Activated gamma-delta T cell (primary cell): ENCODE results near the gene MEGF8.
"Not testable (repeated sequence)": the region's sequence is repeated elsewhere in the genome, so short reads cannot be mapped to it uniquely, and the experiment has no call there.

Experiments used
- DNase-seq: peaks from one replicate; lab custom pipeline; 2025; lab: John Stamatoyannopoulos, UW

Gene MEGF8

DNA sequence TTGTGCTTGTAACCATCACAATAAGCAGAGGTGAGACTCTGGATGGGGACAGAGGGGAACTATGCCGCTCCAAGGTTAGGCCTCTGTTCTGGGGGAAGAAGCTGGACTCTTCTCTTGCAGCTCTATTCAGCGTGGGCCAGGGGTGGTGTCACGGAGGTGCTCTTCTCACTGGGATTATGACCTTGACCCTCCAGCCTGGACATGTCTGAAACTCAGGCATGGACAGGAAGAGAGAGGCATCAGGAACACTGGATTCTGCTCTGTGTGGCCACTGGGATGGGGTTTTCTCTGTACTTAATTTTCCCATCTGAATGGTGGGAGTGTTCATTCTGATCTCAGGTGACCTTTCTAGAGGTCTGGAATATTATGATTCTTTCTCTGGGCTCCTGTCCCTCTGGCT, 7.6 kb downstream of the MEGF8 start:
- DNase-seq: no peak

DNA sequence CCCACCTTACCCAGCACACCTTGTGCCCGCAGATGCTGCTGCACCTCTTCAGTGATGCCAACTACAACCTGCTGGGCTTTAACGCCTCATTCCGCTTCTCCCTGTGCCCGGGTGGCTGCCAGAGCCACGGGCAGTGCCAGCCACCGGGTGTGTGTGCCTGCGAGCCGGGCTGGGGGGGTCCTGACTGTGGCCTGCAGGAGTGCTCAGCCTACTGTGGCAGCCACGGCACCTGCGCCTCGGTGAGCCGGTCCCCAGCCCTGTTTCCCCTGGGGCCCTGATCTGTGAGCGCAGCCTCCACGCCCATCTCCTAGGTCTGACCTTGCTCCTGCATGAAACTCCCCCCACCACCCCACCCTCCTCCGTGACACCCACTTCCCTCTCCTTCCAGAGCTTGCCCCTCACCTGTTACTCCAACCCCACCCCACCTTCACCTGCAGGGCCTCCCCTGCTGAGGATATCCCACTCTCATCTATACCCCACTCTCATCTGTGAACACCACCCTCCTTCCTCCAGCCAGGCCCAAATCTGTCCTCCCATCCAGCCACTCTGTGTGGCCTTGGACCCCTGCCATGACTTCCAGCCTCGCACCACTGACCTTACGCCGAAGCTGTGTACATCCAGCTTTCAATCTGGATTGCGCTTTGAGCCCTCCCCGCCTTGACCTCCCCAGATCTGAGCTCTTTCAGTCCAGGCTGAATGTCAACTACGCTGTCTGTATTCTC, 8.7 kb downstream of the MEGF8 start:
- DNase-seq: no peak

DNA sequence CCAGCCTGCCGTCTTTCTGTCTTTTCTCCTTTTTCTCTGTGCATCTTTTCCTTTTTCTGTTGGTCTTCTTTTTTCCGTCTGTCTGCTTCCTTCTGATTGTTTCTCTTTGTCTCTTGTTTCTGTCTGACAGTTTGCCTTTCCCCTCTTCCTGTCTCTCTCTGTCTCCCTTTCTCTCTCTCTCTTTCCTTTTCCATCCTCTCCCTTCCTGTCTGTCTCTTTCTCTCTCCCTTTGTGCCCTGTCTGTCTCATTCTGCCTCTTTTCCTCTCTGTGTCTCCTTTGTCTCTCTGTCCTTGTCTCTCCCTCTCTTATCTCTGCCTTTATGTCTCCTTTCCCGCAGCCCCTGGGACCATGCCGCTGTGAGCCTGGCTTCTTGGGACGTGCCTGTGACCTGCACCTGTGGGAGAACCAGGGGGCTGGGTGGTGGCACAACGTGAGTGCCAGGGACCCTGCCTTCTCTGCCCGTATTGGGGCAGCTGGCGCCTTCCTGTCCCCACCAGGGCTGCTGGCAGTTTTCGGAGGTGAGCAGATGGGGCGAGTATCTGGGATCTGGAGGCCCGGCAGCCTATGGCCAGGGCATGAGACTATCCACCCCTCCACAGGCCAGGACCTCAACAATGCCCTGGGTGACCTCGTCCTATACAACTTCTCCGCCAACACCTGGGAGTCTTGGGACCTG, 9.4 kb downstream of the MEGF8 start:
- DNase-seq: no peak

DNA sequence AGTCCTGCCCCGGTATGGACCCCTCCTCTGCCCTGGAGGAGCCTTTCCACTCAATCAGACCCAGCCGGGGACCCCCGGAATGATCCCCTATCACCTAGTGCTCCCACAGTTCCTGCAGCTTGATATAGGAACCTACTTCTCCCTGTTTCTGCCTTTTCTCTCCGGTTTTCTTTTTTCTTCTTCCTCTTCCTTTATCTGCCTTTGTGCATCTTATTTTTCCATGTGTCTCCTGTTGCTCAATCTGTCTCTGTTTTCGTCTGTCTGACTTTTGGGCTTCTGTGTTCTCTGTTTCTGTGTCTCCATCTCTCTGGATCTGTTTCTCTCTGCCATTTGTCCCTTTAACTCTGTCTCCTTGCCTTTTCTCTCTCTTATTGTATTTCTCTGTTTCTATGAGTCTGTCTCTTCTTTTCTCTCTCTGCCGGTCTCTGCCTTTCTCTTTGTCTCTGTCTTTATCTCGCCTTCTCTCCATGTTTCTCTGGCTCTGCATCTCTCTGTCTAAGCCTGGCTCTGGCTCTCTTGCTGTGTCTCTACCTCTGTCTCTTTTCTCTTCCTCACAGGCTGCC, 10.0 kb downstream of the MEGF8 start:
- DNase-seq: no peak

DNA sequence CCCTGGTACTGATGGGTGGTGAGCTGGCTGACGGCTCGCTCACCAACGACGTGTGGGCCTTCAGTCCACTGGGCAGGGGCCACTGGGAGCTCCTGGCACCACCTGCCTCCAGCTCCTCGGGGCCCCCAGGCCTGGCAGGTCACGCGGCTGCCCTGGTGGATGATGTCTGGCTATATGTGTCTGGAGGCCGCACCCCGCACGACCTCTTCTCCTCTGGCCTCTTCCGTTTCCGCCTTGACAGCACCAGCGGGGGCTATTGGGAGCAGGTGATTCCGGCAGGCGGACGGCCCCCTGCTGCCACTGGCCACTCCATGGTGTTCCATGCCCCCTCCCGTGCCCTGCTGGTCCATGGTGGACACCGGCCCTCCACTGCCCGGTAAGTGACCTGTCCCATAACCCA, 10.5 kb downstream of the MEGF8 start:
- DNase-seq: no peak

DNA sequence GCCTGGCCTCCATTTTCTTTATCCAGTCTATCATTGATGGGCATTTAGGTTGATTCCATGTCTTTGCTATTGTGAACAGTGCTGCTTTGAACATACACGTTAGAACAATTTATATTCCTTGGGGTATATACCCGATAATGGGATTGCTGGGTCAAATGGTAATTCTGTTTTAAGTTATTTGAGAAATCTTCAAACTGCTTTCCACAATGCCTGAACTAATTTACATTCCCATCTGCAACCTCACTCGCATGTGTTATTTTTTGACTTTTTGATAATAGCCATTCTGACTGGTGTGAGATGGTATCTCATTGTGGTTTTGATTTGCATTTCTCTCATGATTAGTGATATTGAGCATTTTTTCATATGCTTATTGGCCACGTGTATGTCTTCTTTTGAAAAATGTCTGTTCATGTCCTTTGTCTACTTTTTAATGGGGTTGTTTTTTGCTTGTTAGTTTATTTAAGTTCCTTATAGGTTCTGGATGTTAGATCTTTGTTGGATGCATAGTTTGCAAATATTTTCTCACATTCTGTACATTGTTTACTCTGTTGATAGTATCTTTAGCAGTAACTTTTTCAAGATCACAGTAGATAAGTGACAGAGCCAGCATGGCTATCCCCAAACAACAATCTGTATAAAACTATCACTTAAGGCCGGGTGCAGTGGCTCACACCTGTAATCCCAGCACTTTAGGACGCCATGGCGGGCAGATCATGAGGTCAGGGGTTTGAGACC, 13.9 kb downstream of the MEGF8 start:
- DNase-seq: not testable (repeated sequence)

DNA sequence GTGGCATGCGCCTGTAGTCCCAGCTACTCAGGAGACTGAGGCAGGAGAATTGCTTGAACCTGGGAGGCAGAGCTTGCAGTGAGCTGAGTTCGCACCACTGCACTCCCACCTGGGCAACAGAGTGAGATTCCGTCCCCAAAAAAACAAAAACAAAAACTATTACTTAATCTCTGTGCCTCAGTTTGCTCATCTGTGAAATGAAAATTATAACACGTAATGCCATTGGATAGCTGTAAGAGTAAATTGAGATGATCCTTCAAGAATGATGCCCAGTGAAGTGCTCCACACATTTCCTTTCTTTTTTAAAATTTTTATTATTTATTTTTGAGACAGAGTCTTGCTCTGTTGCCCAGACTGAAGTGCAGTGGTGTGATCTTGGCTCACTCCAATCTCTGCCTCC, 14.5 kb downstream of the MEGF8 start:
- DNase-seq: not testable (repeated sequence)

DNA sequence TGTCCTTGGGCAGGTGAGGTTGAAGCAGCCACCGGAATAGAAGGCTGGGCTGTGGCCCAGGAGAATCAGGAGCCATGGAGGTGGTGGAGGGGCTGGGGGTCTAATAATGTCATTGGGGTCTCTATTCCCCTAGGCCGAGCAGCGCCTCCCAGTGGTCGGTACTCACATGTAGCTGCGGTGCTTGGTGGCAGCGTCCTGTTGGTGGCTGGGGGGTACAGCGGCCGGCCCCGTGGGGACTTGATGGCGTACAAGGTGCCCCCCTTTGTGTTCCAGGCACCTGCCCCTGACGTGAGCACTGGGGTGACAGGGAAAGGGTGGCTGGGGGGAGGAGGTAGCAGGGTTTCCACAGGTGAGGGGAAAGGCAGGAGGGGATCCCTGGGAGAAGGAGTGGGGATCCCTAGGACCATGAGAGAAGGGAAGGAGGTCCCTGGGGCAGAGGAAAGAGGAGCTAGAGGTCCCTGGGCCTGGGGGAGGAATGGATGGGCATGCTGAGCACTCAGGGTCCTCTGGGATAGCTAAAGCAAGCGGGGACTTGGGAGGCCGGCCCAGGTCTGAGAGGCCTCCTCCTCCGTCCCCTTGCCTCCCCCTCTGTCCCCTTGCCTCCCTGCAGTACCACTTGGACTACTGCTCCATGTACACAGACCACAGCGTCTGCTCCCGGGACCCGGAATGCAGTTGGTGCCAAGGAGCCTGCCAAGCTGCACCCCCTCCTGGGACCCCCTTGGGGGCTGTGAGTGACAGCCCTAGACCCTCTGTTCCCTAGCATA, 18.1 kb downstream of the MEGF8 start:
- no peak for DNase-seq

DNA sequence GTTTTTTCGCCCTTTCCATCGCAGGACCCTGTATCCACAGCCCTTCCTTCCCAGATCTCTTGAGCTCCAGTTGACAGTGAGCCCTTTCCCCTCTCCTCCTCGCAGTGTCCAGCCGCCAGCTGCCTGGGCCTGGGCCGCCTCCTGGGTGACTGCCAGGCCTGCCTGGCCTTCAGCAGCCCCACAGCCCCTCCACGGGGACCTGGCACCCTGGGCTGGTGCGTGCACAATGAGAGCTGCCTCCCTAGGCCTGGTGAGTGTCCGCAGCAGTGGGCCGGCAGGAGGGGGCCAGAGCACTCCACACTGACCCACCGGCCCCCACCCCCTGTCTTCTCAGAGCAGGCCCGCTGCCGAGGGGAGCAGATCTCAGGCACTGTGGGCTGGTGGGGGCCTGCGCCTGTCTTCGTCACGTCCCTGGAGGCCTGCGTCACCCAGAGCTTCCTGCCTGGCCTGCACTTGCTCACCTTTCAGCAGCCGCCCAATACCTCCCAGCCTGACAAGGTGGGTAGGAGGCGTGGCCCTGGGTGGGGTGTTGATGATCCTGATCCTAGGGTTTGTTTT, 19.0 kb downstream of the MEGF8 start:
- DNase-seq: no peak

DNA sequence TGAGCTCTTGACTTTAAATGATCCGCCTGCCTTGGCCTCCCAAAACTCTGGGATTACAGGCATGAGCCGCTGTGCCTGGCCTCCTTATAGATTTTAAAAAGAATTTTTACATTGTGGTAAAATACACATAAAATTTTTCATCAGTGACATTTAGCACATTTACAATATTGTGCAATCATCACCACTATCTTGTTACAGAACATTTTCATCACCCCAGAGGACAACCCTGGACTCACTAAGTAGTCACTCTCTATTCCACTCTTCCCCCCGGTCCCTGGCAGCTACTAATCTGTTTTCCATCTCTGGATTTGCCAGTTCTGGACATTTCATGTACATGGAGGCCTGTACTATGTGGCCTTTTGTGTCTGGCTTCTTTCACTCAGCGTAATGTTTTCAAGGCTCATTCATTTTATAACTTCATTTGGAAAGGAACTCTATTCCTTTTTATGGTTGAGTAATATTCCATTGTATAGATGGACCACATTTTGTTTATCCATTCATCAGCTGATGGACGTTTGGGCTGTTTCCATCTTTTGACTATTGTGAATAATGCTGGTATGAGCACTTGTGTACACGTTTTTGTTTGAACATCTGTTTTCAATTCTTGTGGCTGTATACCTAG, 19.9 kb downstream of the MEGF8 start:
- no peak for DNase-seq

DNA sequence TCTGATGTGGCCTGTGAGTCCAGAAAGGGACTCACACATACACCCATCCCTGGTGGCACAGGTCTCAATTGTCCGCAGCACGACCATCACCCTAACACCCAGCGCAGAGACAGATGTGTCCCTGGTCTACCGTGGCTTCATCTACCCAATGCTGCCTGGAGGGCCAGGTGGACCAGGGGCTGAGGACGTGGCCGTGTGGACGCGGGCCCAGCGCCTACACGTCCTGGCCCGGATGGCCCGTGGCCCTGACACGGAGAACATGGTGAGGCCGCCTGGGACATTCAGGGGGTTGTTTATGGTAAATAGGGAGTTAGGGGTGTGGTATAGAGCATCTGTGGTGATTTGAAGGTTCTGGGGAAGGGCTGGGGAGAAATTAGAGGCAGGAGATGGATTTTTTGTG, 22.8 kb downstream of the MEGF8 start:
- no peak for DNase-seq

DNA sequence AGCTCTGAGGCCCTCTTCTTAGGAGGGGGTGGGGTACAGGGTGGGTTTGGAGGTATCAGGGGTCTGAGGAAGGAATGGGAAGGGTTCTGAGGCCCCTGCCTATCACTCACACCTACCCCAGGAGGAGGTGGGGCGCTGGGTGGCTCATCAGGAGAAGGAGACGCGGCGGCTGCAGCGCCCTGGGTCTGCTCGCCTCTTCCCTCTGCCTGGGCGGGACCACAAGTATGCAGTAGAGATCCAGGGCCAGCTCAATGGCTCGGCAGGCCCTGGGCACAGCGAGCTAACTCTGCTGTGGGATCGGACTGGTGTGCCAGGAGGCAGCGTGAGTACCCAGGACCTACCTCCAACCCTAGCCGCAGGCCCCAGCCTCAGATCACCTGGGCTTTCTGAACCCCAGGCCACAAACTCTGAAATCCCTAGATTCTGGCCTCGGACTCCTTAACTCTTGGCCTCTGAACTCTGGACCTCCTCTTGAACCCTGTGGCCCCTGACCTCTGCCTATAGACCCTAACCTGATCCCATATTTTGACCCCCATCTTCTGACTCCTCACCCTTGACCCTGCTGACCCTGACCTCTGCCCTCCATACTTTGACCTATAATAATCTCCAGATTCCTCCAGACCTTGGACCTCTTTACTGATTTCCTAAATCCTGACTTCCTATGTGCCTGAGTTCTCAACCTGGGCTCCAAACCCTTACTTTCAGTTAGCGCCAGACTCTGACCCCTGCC, 24.1 kb downstream of the MEGF8 start:
- DNase-seq: no peak

DNA sequence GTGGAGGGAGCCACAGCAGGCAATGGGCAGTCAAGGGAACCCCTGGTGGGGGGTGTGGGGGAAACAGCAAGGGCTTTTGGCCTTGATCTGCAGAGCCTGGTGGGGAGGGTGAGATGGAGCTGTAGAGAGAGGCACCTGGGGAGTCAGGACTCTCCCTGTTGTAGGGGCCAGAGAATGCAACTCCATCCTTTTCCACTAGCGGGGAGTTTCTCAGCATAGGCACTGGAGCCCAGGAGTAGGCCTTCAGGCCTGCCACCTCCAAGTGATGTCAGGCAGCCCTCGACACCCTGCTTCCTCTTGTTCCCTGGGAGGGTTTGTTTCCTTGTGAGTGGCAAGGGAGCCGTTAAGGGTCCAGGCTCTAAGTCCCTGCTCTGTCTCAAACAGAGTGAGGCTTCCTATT, 25.0 kb downstream of the MEGF8 start:
- DNase-seq: no peak

DNA sequence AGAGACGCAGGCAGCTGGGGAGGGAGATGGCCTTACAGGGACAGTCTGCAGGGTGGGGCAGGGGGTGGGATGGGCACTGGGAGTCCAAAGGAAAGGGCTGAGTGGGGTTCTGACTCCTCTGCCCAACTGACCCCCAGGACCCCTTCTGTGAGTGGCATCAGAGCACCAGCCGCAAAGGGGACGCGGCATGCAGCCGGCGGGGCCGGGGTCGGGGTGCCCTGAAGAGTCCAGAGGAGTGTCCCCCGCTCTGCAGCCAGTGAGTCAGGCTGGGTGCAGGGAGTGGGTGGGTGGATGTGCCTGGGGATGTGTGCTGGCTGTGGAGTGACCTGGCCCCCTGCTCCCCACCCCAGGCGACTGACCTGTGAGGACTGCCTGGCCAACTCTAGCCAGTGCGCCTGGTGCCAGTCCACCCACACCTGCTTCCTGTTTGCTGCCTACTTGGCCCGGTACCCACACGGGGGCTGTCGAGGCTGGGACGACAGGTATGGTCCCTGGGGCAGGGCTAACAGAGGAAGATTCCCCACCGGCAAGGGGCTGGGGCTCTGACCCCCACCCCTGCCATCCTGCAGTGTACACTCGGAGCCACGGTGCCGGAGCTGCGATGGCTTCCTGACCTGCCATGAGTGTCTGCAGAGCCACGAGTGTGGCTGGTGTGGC, 25.8 kb downstream of the MEGF8 start:
- DNase-seq: no peak

DNA sequence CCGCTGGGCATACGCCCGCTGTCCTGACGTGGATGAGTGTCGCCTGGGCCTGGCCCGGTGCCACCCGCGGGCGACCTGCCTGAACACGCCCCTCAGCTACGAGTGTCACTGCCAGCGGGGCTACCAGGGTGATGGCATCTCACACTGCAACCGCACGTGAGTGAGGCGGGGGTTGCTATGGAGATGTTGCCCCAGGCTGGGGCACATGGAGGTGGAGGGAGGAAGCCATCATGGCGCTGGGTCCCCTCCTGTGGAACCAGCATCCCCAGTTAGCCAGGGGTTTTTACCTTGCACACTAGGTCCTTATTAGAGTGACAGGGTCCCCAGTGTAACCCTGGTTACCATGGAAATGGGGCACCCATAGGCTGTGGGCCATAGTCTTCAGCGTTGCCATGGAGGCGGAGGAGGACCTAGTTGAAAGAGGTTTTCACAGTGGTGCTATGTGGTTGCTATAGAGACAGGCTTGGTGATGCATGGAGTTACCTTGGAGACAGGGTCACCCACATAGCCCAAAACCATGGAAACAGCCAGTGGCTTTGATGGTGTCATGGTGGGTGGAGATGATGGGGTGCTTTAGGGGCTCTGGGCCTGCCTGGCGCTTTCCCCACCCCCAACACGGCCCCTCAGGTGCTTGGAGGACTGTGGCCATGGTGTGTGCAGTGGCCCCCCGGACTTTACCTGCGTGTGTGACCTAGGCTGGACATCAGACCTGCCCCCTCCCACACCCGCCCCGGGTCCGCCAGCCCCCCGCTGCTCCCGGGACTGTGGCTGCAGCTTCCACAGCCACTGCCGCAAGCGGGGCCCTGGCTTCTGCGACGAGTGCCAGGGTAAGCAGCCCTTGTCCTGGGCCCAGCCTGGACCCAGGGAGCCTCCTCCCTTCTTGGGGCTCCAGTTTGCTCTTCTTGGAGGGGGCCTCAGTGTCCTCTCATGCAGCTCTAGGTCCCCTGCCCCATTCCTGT, 27.1 kb downstream of the MEGF8 start:
- no peak for DNase-seq

DNA sequence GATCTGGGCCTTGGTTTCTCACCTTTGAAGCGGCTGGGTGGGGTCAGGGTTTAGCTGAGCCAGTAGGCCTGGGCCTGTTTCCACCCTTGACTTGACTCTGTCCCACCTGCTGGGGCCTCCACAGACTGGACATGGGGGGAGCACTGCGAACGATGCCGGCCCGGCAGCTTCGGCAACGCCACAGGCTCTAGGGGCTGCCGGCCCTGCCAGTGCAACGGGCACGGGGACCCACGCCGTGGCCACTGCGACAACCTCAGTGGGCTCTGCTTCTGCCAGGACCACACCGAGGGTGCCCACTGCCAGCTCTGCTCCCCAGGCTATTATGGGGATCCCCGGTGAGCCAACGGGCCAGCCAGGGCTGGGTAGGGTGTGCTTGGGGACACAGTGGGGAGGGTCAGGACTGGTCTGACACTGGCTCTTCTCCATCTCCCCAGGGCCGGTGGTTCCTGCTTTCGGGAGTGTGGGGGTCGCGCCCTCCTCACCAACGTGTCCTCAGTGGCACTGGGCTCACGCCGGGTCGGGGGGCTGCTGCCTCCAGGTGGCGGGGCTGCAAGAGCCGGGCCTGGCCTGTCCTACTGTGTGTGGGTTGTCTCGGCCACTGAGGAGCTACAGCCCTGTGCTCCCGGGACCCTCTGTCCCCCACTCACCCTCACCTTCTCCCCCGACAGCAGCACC, 28.0 kb downstream of the MEGF8 start:
- no peak for DNase-seq

DNA sequence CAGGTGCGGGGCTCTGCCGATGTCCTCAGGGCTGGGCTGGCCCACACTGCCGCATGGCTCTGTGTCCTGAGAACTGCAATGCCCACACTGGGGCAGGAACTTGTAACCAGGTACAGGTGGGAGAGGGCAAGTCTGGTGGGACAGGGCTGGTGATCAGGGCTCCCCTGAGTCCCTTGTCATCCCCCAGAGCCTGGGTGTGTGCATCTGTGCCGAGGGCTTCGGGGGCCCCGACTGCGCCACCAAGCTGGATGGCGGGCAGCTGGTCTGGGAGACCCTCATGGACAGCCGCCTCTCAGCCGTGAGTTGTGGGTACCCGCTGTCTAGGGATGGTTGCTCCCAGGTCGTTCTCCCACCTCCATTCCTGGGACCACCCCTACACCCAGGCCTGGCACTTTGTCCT, 30.5 kb downstream of the MEGF8 start:
- no peak for DNase-seq

DNA sequence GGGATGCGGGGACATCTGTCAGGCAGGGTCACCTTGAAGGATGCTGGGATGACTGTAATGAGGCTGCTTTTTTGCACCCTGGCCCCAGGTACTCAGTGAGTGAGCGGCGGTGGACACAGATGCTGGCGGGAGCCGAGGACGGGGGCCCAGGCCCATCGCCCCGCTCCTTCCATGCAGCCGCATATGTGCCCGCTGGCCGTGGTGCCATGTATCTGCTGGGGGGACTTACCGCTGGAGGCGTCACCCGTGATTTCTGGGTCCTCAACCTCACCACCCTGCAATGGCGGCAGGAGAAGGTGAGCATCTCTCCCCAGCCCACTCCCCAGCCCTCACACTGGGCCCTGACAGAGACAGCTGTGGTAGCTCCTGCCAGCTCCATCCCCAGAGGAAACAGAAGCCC, 31.3 kb downstream of the MEGF8 start:
- DNase-seq: no peak
